GM21360 (cell line): ENCODE results near the gene DYDC2.

Source experiments
- ATAC-seq: cut with Tn5 transposase; IDR thresholded peaks from one replicate; pipeline ENCODE4 v1.9.1; 2021; ENCODE audit warnings: mild to moderate bottlenecking, moderate library complexity; ENCODE audit not compliant: unreplicated experiment

Gene DYDC2

GRCh38 chr10:80365510-80365909 is 8.9 kb downstream of the DYDC2 start:
- no peak for ATAC-seq

- no peak for ATAC-seq
These were observed 14.9 kb downstream of the DYDC2 start for GRCh38 chr10:80371467-80371866.

GRCh38 chr10:80372675-80373074 is 16.1 kb downstream of the DYDC2 start:
- ATAC-seq = no peak

GRCh38 chr10:80373502-80373901 is 16.9 kb downstream of the DYDC2 start:
- no peak for ATAC-seq

- ATAC-seq = no peak
These were observed 23.1 kb downstream of the DYDC2 start for GRCh38 chr10:80379701-80380100.

GRCh38 chr10:80380185-80380584 is 23.6 kb downstream of the DYDC2 start:
- no peak for ATAC-seq

- ATAC-seq = peak; percentile 74
These were observed 26.4 kb downstream of the DYDC2 start for GRCh38 chr10:80382989-80383388.

- ATAC-seq = no peak
These were observed 34.2 kb downstream of the DYDC2 start for GRCh38 chr10:80390740-80391139.

GRCh38 chr10:80392250-80392649 is 35.7 kb downstream of the DYDC2 start:
- ATAC-seq = no peak

- ATAC-seq = no peak
These were observed 37.9 kb downstream of the DYDC2 start for GRCh38 chr10:80394358-80394916.

GRCh38 chr10:80397014-80397413 is 40.4 kb downstream of the DYDC2 start:
- ATAC-seq = no peak

- ATAC-seq = no peak
These were observed 43.7 kb downstream of the DYDC2 start for GRCh38 chr10:80400136-80400804.

GRCh38 chr10:80405035-80405434 is 48.5 kb downstream of the DYDC2 start:
- no peak for ATAC-seq

- no peak for ATAC-seq
These were observed 49.0 kb downstream of the DYDC2 start for GRCh38 chr10:80405626-80406025.

- no peak for ATAC-seq
These were observed 49.6 kb downstream of the DYDC2 start for GRCh38 chr10:80406204-80406603.

- peak; percentile 16 for ATAC-seq
These were observed 51.2 kb downstream of the DYDC2 start for GRCh38 chr10:80407812-80408241.

- ATAC-seq = peak; percentile 94
These were observed 51.9 kb downstream of the DYDC2 start, which contains the start of gene PRXL2A for GRCh38 chr10:80408242-80409101. TSS of gene PRXL2A (plus strand) at chr10:80408551. CDS start at chr10:80420468, 11,917 bp downstream.

GRCh38 chr10:80409121-80409520 is 52.5 kb downstream of the DYDC2 start:
- ATAC-seq = no peak

GRCh38 chr10:80410122-80410521 is 53.5 kb downstream of the DYDC2 start:
- ATAC-seq = no peak

- no peak for ATAC-seq
These were observed 54.1 kb downstream of the DYDC2 start for GRCh38 chr10:80410578-80411145.

- ATAC-seq = no peak
These were observed 54.7 kb downstream of the DYDC2 start for GRCh38 chr10:80411267-80411668.
